ENCODE results near the gene CCDC9B. TPM values are rescaled to one million over a fixed set of nuclear protein-coding genes. Genes with fewer than 3 reads are reported as not detected.

The CCDC9B gene
- total RNA-seq, 1 donor from 2014 or later: 71.4 TPM

DNA sequence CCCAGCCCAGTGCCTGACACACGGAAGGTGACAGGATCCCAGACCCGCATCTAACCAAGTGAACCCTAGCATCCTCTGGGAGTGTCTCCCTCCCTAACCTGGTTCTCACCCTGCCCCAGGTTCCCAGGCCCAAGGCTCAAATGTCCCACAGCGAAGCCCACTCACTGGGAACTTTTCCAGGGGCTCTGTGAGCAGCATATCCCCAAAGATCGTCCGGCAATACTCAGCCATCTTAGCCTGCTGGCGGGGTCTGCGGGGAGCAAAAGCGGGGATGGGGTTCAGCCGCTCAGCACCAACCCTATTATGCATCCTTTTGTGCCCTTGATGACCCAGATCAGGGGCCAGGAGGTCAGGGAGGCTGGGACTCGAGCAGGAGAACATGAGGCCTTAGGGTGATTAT lies 43.4 kb downstream of the CCDC9B start:
- Histone ChIP-seq H3K4me1 (no peaks in the 10 kb centered on the region), H3K27ac (no peak overlapping the region), H3K4me3 (no peak overlapping the region), H3K9me3 (no peaks in the 10 kb centered on the region), H3K36me3 (peaks cover 27% of the 10 kb centered on the region), H3K27me3 (ENCODE audit: low read depth) (peaks cover 2% of the 10 kb centered on the region)
- intact Hi-C loops (cut with DNase I): no loop called here
- peak; percentile 11 for DNase-seq
- TF ChIP-seq, protein P1, sequence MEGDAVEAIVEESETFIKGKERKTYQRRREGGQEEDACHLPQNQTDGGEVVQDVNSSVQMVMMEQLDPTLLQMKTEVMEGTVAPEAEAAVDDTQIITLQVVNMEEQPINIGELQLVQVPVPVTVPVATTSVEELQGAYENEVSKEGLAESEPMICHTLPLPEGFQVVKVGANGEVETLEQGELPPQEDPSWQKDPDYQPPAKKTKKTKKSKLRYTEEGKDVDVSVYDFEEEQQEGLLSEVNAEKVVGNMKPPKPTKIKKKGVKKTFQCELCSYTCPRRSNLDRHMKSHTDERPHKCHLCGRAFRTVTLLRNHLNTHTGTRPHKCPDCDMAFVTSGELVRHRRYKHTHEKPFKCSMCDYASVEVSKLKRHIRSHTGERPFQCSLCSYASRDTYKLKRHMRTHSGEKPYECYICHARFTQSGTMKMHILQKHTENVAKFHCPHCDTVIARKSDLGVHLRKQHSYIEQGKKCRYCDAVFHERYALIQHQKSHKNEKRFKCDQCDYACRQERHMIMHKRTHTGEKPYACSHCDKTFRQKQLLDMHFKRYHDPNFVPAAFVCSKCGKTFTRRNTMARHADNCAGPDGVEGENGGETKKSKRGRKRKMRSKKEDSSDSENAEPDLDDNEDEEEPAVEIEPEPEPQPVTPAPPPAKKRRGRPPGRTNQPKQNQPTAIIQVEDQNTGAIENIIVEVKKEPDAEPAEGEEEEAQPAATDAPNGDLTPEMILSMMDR (IDR thresholded peaks at IDR 0.05): no peak
- ATAC-seq: no peak

DNA sequence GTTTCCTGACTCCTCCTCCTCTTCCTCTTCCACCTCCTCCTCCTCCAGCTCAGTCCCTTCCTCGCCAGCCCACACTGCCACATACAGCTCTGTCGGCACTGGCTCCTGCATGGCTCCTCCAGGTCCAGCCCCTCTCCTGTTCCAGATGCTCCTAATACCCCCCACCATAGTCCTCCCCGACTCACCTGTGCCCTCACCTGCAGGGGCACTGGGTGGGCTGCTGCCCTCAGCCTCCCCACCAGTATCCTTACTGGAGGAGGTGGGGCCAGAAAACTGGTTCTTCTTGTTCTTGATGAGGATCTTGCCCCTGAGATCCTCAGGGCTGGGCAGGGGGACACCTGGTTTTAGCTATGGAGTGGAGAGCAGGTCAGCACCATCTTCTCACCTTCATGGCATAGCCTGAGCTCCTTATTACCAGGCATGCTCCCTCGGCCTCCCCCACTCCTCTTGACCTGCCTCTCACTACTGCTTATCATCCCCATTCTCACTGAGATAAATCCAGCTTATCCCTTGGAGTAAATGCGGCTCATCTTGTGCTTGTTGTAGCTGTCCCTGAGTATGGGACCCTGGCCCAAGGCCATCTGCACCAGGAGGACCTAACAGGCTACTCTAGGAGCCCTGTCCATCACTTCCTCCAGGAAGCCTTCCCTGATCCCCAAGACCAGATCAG lies 44.0 kb downstream of the CCDC9B start:
- no peaks in the 10 kb centered on the region for H3K9me3 ChIP-seq
- ATAC-seq: no peak
- peaks cover 27% of the 10 kb centered on the region for H3K36me3 ChIP-seq
- TF ChIP-seq, protein P1 (IDR thresholded peaks at IDR 0.05): no peak
- no peak overlapping the region for H3K27ac ChIP-seq
- H3K27me3 ChIP-seq (ENCODE audit: low read depth): peaks cover 7% of the 10 kb centered on the region
- peak; percentile 22 for DNase-seq
- intact Hi-C loops (cut with DNase I): no loop called here
- H3K4me1 ChIP-seq: peaks cover 1% of the 10 kb centered on the region
- H3K4me3 ChIP-seq: no peak overlapping the region

DNA sequence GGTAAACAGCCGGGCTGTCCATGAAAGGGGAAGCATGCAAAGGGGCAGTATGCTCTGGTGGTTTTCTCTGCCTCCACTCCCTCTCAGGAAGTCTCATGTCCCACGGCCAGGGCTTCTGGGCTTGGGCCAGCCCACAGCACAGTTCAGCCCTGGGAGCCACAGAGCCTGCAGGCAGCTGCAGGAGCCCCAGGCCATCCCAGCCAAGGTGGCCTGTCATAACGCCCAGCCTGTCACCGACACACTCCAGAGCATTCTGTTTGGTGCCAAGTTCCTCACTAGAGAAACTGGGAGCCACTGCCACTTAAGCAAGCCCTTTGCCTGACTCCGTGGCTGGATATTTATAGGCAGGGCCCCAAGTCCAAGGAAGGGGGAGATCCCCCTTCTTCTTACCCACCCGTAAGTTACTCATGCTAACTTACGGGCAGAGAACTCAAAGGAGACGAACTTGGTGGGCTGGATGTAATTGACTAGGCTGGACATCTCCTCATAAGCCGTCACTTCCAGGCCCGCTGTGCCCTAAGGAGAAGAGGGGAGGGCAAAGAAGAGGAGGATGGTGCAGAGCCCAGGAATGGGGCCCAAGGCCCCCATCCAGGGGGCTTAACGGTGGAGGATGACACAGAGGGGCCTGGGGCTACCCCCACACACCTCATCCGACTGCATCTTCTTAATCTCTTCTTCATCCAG lies 44.7 kb downstream of the CCDC9B start:
- ATAC-seq (no peak), DNase-seq (peak; percentile 39)
- TF ChIP-seq, protein P1 (IDR thresholded peaks at IDR 0.05): no peak
- Histone ChIP-seq H3K36me3 (peaks cover 31% of the 10 kb centered on the region), H3K4me3 (no peak overlapping the region), H3K27me3 (ENCODE audit: low read depth) (peaks cover 7% of the 10 kb centered on the region), H3K9me3 (no peaks in the 10 kb centered on the region), H3K27ac (no peak overlapping the region), H3K4me1 (peaks cover 8% of the 10 kb centered on the region)
- intact Hi-C loops (cut with DNase I): no loop called here

DNA sequence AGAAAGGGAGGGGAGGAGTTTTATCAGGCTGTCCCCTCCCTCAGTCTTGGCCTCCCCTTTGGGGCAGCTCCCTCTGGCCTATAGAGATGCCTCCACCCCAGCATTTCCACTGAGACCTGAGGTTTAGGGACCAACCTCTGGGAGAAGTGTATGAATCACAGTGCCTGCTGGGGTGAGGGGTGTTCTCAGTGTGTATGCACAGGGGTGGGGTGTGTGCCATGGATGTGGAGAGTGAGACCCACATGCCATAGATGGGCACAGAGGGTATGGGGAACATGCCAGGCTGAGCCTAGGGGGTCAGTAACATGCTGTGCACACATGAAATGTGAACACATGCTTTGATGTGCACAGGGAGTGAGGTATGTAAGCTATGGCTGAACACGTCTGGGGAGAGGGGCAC lies 45.4 kb downstream of the CCDC9B start:
- ATAC-seq (no peak), DNase-seq (no peak)
- intact Hi-C loops (cut with DNase I): no loop called here
- Histone ChIP-seq H3K4me3 (no peak overlapping the region), H3K4me1 (peaks cover 15% of the 10 kb centered on the region), H3K27ac (no peak overlapping the region), H3K36me3 (peaks cover 31% of the 10 kb centered on the region), H3K9me3 (no peaks in the 10 kb centered on the region), H3K27me3 (ENCODE audit: low read depth) (peaks cover 7% of the 10 kb centered on the region)
- TF ChIP-seq, protein P1 (IDR thresholded peaks at IDR 0.05): no peak

DNA sequence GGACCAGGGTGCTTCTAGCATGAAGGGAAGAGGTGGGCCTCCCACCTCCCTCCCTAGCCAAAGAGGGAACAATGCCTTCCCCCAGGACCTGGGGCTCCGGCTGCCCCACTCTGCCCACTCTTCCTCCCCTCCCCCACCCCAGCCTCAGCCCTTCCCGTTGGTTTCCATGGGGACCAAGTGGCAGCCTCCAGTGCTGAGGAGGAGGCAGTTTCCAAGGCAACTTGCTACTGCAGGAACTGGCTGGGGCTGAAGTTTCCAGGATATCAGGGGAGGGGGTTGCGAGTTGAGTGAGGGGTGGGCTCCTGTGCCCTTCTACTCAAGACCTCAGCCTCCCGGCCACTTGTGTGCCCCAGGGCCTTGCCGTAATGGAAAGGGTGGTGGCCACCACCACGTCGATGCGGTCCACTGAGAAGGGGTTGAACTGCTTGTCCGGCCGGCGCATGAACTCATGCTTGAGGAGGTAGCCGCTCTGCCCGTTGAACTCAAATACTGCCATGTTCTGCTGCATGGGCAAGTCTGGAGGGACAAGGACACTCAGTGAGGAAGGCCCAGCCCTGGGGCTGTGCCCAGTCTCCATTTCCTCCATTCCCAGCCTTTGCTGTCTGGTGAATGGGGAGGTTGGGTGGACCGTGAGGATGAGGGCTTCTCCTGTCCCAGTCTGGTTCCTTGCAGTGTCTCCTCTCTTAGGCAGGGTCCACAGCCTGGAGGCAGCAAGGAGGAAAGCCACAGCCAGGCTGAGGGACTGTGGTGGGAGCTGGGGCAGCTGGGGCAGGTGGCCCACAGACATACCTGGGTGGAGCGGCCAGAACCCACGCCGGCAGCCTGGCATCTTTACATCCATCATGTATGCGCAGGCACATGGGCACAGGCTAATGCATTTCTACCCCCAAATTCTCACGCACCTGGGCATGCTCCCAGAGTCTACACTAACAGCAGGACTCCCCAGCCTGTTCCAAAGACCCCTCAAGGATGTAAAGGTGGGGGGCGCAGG lies 46.5 kb downstream of the CCDC9B start:
- ATAC-seq: no peak
- Histone ChIP-seq H3K4me1 (peaks cover 15% of the 10 kb centered on the region), H3K27me3 (ENCODE audit: low read depth) (peaks cover 7% of the 10 kb centered on the region), H3K4me3 (no peak overlapping the region), H3K27ac (no peak overlapping the region), H3K9me3 (no peaks in the 10 kb centered on the region), H3K36me3 (peaks cover 31% of the 10 kb centered on the region)
- intact Hi-C loops (cut with DNase I): no loop called here
- TF ChIP-seq, protein P1 (IDR thresholded peaks at IDR 0.05): no peak
- DNase-seq: peak; percentile 18
